Hematopoietic multipotent progenitor cell treated with erythropoietin and hydrocortisone succinate and interleukin-3 and kit ligand, for 17 days (in vitro differentiated cells): ENCODE data around the gene MTHFD2L.

Experiments
- DNase-seq: peaks from one replicate; pipeline ENCODE4 v3.0.0-alpha.2; 2015; ENCODE audit warnings: low spot score

MTHFD2L gene

DNA sequence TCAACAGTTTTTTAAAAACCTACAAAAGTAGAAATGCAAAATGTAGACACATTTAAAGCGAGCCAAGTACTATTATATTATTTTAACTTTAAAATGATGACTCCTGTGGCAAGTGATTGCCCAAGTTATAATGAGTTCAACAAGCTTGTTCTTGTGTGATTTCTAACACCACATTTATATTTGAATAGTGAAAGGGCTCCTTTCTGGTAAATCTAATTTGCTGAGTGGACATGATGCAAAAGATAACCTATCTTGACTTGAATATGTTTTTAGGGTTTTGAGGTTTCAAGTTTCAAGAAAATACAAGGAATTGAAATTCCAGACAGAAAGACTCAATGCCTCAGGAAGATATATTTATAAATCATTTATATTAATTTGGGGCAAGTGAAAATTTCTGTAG lies 149.3 kb downstream of the MTHFD2L start:
- DNase-seq: no peak

DNA sequence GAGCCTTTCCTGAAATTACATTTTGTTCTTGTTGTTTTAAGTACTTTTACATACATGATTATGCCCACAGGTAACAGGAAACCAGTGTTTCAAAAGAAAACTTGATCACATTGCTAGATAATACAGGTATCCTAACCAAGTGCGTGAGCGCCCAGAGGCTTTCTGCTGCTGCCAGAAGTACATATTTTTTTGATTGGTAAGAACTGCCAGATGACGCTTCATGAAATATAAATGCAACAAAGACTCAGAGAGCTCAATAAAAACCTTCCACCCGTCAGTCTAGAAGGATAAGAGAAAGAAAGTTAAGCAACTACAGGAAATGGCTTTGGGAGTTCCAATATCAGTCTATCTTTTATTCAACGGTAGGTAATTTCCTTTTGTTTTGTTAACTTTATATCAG lies 150.3 kb downstream of the MTHFD2L start, which contains the start of gene EPGN:
Gene EPGN, plus strand, starts transcription at position 256 of the 400 bp plus-strand sequence. Its CDS starts 64 bp downstream, at position 320.
- no peak for DNase-seq

DNA sequence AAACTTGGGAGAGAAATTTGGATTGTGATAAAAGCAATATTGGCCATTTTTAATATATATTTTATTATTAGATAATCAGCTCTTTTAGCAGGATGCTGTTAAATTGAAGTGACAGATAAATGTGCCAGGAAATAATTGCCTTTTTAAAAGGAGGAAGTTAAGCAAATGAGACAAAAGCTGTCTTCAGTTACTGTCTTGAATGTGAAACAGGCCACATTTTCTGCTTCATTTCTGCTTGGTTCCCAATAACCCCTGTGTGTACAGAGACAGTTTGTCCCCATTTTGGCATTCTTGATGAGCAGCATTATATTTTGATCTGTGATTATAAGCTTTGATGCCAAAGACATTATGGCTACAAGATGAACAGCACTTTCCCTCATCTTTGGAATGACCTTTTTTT lies 151.3 kb downstream of the MTHFD2L start:
- DNase-seq: no peak

GRCh38 chr4:74311696-74312313 lies 153.9 kb downstream of the MTHFD2L start:
- peak; percentile 56 for DNase-seq

GRCh38 chr4:74314329-74314728 lies 156.4 kb downstream of the MTHFD2L start:
- no peak for DNase-seq

DNA sequence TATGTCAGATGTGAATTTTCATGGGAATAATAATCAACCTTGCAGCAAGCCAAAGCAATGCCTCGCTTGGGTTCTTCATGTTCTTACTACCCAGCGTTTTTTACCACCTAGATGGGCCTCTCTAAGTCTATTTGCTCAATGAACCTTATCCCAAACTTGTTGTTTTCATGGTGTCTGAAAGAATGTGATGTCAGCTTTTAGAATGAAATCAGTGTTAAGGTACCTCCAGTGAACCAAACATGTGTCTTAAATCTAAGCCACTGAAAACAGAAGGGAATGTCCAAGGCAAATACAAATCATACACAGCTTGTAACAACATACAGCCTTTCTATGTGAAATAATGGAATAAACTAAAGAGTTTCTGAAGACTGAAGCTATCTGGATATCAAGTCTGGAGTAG lies 157.0 kb downstream of the MTHFD2L start:
- no peak for DNase-seq

DNA sequence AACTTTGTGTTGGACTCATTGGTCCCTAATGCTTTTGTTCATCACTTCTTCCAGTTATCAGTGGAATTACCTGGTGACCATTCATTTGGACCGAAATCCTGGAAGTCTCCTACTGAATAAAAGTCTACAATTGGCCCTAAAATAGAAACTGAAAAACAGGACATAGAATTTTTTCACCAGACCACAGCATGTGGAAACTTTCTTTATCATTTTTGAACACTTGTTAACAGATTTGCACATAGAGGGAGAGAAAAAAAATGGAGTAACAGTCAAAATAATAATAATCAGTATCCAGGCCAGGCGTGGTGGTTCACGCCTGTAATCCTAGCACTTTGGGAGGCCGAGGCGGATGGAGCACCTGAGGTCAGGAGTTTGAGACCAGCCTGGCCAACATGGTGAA lies 157.5 kb downstream of the MTHFD2L start:
- DNase-seq: no peak

- no peak for DNase-seq
Observed at GRCh38 chr4:74316397-74316796, 158.5 kb downstream of the MTHFD2L start.

GRCh38 chr4:74317616-74318246 lies 159.8 kb downstream of the MTHFD2L start:
- no peak for DNase-seq

DNA sequence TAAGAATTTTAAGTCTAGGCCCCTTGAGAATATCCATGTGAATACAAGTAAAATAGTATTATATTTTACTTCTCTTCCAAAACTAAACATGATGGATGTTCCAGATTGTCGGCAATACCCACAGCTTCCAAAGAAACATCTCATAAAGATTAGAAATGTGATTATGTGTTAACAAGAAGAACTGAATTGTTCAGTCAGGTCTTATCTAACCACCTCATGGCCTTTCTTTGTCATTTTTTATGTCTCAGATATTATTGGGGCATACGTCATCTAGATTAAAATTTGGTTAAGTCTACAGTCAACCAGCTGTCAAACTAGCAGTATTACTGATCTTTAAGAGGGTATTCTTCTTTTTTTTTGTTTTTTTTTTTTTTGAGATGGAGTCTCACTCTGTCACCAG lies 160.4 kb downstream of the MTHFD2L start:
- no peak for DNase-seq

GRCh38 chr4:74319470-74319869 lies 161.6 kb downstream of the MTHFD2L start:
- no peak for DNase-seq

DNA sequence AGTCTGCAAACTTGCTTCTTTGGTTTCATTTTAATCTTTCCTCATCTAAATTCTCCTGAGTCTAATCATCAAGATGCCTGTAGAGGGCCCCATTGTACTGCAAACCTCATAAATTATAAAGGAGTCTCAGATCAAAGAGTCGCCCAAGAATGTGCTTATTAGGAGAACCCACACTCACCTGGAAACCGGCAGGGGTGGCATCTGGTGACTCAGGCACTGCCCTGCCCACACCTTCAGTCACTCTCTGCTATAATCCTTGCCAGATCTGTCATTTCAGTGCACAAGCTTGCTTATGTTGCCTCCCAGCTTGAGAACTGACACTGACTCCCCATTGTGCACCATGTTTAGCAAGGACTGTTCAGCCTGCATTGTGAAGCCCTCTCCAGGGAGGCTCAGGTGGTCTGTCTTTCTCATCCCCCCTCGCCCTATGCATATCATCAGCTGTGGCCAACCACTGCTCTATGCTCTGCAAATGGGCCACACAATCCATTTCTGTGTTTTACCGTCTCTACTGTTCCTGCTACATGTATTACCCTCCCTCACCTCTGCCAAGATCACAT lies 162.7 kb downstream of the MTHFD2L start:
- peak; percentile 58 for DNase-seq

DNA sequence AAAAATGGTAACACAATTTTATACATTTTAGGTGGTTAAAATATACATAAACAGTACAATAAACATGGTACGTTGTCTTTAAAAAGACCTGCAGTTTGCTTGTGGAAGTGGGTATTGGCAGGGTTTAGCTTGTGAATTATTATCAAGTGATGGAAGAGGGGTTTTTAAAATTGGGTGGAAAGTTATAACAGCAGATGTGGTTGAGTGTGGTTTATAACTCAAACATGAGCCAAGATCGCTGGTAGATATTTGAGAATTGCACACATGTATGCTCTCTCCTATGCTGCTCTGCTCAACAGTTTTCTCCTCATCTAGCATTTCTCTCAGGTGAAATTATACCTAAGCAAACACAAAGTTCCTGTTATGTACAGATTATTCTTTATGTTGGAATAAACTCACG lies 164.4 kb downstream of the MTHFD2L start:
- DNase-seq: no peak

DNA sequence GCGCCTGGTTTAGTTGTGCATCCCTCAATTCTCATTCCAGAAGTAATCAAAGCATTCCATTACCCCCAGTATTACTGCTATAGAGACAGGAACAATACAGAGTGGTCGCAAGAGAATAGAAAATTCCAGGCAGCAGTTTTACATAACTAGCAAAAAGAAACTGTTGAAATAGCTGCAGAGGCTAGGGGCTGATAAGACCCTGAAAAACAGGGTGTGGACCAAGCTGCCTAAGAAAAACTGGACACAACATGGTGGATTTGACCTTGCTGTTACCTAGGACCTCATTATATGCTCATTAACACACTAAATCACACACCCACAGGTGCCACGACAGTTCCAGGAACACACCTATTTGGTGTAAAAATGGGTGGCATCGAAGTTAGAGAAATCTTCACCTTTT lies 165.7 kb downstream of the MTHFD2L start:
- no peak for DNase-seq

DNA sequence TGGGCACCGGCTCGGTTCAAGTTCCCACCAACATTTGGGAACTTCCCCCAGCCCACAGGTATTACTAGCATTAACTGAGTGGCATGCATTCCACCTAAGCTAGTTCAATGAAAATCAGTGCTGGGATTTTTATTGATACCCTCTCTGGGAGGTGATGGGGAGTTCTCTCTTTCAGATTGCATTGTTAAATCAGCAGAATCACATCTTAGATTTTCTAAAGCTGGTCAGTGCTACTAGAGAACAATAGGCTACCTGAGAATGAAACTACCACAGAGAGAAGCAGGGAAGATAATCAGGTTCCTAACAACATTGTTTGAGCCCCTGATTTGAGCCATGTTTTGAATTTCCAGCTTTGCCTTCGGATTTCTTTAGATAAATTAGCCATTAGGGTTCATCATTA lies 166.3 kb downstream of the MTHFD2L start:
- no peak for DNase-seq

DNA sequence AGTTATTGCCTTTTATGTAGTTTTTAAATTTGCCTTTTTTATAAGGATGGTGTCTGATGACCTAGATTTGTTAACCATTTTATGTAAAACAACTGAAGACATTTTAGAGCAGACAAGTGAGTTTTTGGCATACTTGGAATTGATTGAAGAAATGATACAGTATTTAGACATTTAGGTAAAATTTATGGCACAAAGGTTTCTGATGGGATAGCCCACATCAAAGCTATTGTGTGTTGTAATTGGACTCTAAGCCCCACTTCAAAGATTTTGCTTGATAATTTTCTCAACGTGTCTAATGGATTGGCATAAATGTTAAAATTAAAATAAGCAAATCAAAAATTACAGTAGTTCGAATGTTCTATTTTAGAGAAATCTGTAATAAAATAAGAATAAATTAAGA lies 168.0 kb downstream of the MTHFD2L start:
- DNase-seq: no peak

DNA sequence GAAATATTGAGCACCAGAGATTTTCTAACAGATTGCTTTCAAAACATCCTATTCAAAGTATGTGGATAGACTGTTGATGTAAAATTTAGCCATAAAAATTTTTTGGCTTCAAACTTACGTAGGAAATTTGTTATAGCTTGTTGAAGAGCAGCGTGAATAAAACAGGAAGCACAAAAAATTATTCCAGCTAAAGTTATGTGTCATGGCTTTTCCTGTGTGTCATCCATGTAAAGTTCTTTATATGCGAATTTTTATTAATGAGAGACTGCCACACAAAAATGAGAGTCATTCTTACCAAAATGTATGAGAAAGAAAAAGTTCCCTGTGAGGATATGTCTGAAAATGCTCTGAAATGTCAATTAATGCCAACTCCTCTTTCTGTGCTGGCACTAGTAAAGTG lies 169.8 kb downstream of the MTHFD2L start:
- DNase-seq: no peak

DNA sequence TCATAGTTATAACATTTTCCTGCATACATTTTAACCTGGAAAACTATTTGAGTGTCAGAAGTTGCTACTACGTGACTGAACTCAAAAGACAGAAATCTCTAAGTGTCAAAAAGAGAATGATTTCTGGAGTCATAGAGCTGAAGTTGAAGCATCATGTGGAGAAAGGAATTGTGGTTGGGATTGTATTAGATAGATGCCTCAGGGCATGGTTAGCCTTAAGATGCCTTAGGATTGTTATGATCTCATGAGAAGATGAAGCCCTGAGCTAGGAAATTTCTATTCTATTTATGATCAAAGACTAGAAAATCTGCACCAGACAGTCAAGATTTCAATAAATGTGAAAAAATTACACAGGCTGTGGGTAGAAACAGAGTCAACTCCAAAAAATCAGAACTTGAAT lies 170.6 kb downstream of the MTHFD2L start:
- no peak for DNase-seq

DNA sequence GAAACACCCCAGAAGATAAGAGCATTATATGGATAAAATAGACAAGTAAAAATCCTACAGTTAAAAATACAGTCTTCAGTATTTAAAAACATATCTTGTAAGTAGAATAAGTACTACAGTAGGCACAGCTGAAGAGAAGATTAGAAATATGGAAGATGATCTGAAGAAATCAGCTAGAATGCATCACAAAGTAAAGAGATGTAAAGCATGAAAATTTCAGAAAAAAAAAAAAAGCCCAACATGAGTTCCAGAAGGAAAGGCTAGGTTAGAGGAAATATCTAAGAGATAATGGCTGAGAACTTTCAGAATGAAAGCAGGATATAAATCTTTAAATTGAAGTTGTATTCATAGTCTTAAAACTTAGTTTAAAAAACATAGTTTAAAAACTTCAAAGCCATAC lies 171.4 kb downstream of the MTHFD2L start:
- DNase-seq: no peak

- DNase-seq: peak; percentile 31
Observed at GRCh38 chr4:74330295-74330750, 172.4 kb downstream of the MTHFD2L start.

DNA sequence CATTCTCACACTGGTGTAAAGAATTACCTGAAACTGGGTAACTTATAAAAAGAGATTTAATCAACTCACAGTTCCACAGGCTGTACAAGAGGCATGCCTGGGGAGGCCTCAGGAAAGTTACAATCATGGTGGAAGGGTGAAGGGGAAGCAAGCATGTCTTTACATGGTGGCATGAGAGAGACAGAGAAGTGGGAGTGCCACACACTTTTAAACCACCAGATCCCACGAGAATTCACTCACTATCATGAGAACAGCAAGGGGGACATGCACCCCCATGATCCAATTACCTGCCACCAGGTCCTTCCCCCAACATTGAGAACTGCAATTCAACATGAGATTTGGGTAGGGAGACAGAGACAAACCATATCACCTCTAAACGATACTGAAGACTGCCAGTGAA lies 173.3 kb downstream of the MTHFD2L start:
- no peak for DNase-seq

GRCh38 chr4:74331944-74332343 lies 174.0 kb downstream of the MTHFD2L start:
- DNase-seq: no peak

GRCh38 chr4:74334636-74335035 lies 176.7 kb downstream of the MTHFD2L start:
- DNase-seq: no peak
